HEK293 (cell line): ENCODE measurements around the gene NRG2.

Experiments
- CTCF ChIA-PET: fragments of 350-600 bp; formaldehyde crosslinking; extraction: SDS; loops from one replicate; lab custom pipeline; 2021; ENCODE audit warnings: antibody characterized with exemption; lab: Yijun Ruan, JAX
- POLR2A ChIA-PET: fragments of 300-600 bp; formaldehyde crosslinking; extraction: SDS; loops from one replicate; lab custom pipeline; 2020; ENCODE audit warnings: antibody characterized with exemption, inconsistent platforms; lab: Yijun Ruan, JAX
- H3K27ac ChIP-seq: fragments of 200-500 bp; sonication (Bioruptor generic); 2 replicates; pipeline ENCODE4 v1.5.1; 2014; ENCODE audit warnings: low read depth, low read length, control low read depth, inconsistent platforms; ENCODE audit errors: extremely low read depth
- H3K36me3 ChIP-seq, 2 experiments: fragments of 200-500 bp in 1 of 2; sonication (Bioruptor generic) in 1 of 2; 1 replicate in 1 of 2; 2 replicates in 1 of 2; pipeline ENCODE4 v1.5.1; 2014 to 2017; ENCODE audit warnings: inconsistent platforms in 2 of 2, low read length in 2 of 2; ENCODE audit not compliant: control insufficient read depth in 2 of 2, insufficient read depth in 1 of 2
- H3K4me1 ChIP-seq: fragments of 200-500 bp; sonication (Bioruptor generic); 2 replicates; pipeline ENCODE4 v1.5.1; 2014; ENCODE audit warnings: mild to moderate bottlenecking, low read length, inconsistent platforms; ENCODE audit not compliant: control insufficient read depth, insufficient read depth
- H3K4me3 ChIP-seq: 2 replicates; pipeline ENCODE4 v1.5.1; 2011; ENCODE audit warnings: low read depth, mild to moderate bottlenecking, control low read depth, low read length, moderate library complexity
- H3K9me3 ChIP-seq: fragments of 200-500 bp; sonication (Bioruptor generic); 2 replicates; pipeline ENCODE4 v1.5.1; 2014; ENCODE audit warnings: low read depth, low read length, inconsistent platforms; ENCODE audit not compliant: control insufficient read depth, insufficient read depth
- EGR2 ChIP-seq: fragments of 450-650 bp; formaldehyde crosslinking; IDR thresholded peaks from 2 replicates; pipeline ENCODE4 v1.5.1; 2016; ENCODE audit warnings: low read depth, missing biosample characterization, missing genetic modification characterization
- KLF16 ChIP-seq: fragments of 450-650 bp; formaldehyde crosslinking; IDR thresholded peaks from 2 replicates; pipeline ENCODE4 v1.5.1; 2017; ENCODE audit warnings: missing biosample characterization, missing genetic modification characterization
- KLF17 ChIP-seq: fragments of 450-650 bp; formaldehyde crosslinking; IDR thresholded peaks from 2 replicates; pipeline ENCODE4 v1.5.1; 2016; ENCODE audit warnings: missing biosample characterization, missing genetic modification characterization
- PRDM1 ChIP-seq: fragments of 450-650 bp; formaldehyde crosslinking; IDR thresholded peaks from 2 replicates; pipeline ENCODE4; 2016; ENCODE audit warnings: missing biosample characterization, missing genetic modification characterization
- PRDM10 ChIP-seq: fragments of 450-650 bp; formaldehyde crosslinking; IDR thresholded peaks from 2 replicates; pipeline ENCODE4 v1.5.1; 2016; ENCODE audit warnings: missing biosample characterization, missing genetic modification characterization
- PRDM2 ChIP-seq: fragments of 450-650 bp; formaldehyde crosslinking; IDR thresholded peaks from 2 replicates; pipeline ENCODE4 v1.5.1; 2016; ENCODE audit warnings: missing biosample characterization, missing genetic modification characterization, borderline replicate concordance
- SCRT1 ChIP-seq: fragments of 450-650 bp; formaldehyde crosslinking; IDR thresholded peaks from 2 replicates; pipeline ENCODE4 v1.5.1; 2016; ENCODE audit warnings: missing biosample characterization, missing genetic modification characterization, borderline replicate concordance
- YY1 ChIP-seq: fragments of 450-650 bp; formaldehyde crosslinking; IDR thresholded peaks from 2 replicates; pipeline ENCODE4 v1.5.1; 2018; ENCODE audit warnings: missing biosample characterization, missing genetic modification characterization
- ZFHX2 ChIP-seq: fragments of 450-650 bp; formaldehyde crosslinking; conservative IDR thresholded peaks from 2 replicates; pipeline ENCODE4 v1.5.1; 2016; ENCODE audit warnings: missing biosample characterization, missing genetic modification characterization
- ZIC2 ChIP-seq: fragments of 450-650 bp; formaldehyde crosslinking; IDR thresholded peaks from 2 replicates; pipeline ENCODE4 v1.5.1; 2016; ENCODE audit warnings: missing biosample characterization, missing genetic modification characterization
- ZNF248 ChIP-seq: fragments of 450-650 bp; formaldehyde crosslinking; IDR thresholded peaks from 2 replicates; pipeline ENCODE4 v1.5.1; 2017; ENCODE audit warnings: missing biosample characterization, missing genetic modification characterization
- ZNF514 ChIP-seq: fragments of 450-650 bp; formaldehyde crosslinking; IDR thresholded peaks from 2 replicates; pipeline ENCODE4 v1.5.1; 2016; ENCODE audit warnings: missing biosample characterization, missing genetic modification characterization
- ZNF585B ChIP-seq: fragments of 450-650 bp; formaldehyde crosslinking; IDR thresholded peaks from 2 replicates; pipeline ENCODE4 v1.5.1; 2016; ENCODE audit warnings: missing biosample characterization, missing genetic modification characterization
- ZNF707 ChIP-seq: fragments of 450-650 bp; formaldehyde crosslinking; IDR thresholded peaks from 2 replicates; pipeline ENCODE4 v1.5.1; 2016; ENCODE audit warnings: missing biosample characterization, missing genetic modification characterization
- ZNF747 ChIP-seq: fragments of 450-650 bp; formaldehyde crosslinking; IDR thresholded peaks from 2 replicates; pipeline ENCODE4 v1.5.1; 2016; ENCODE audit warnings: missing biosample characterization, missing genetic modification characterization
- ZSCAN18 ChIP-seq: fragments of 450-650 bp; formaldehyde crosslinking; IDR thresholded peaks from 2 replicates; pipeline ENCODE4 v1.5.1; 2016; ENCODE audit warnings: missing biosample characterization, missing genetic modification characterization

NRG2 gene

GRCh38 chr5:139886213-139886612, 156.9 kb downstream of the NRG2 start (continued):
- TF ChIP-seq KLF17 (tag by site-specific recombination) (no peak), ZNF248 (tag by site-specific recombination) (no peak), KLF16 (tag by site-specific recombination) (no peak), ZSCAN18 (no peak), ZNF707 (tag by site-specific recombination) (no peak)

- Histone ChIP-seq H3K36me3 (no peaks in the 10 kb centered on the region; a peak in 1 of 3 replicates), H3K4me1 (peaks cover 2% of the 10 kb centered on the region; the same call in 1 of the 2 replicates), H3K9me3 (no peaks in the 10 kb centered on the region), H3K4me3 (no peak overlapping the region), H3K27ac (no peak overlapping the region)
- peak; percentile 36; the same call in 1 of the 2 replicates for TF ChIP-seq PRDM10 (tag by site-specific recombination)
- TF ChIP-seq ZNF707 (tag by site-specific recombination) = no peak
- ChIA-PET POLR2A (no interaction called here), CTCF (interaction anchor here (1.0 kb wide), 1 partner anchor 83 kb away, joined by 4 read pairs; no protein-coding TSS in a partner anchor)
Measured at GRCh38 chr5:139885857-139886208, 157.3 kb downstream of the NRG2 start.

GRCh38 chr5:139885172-139885856, 157.8 kb downstream of the NRG2 start:
- no peaks in the 10 kb centered on the region; a peak in 1 of 3 replicates for H3K36me3 ChIP-seq
- no peak overlapping the region for H3K27ac ChIP-seq
- H3K9me3 ChIP-seq = no peaks in the 10 kb centered on the region
- no peak overlapping the region for H3K4me3 ChIP-seq
- CTCF ChIA-PET = interaction anchor here (0.7 to 1.7 kb wide), 3 partner anchors 83 to 120 kb away, joined by 3 to 6 read pairs (median 3); no protein-coding TSS in a partner anchor
- POLR2A ChIA-PET = no interaction called here
- H3K4me1 ChIP-seq = peaks cover 7% of the 10 kb centered on the region
- TF ChIP-seq ZFHX2 (tag by site-specific recombination) = peak; percentile 72
- TF ChIP-seq ZIC2 (tag by site-specific recombination) = no peak
- no peak for TF ChIP-seq ZNF585B
- TF ChIP-seq YY1 = no peak
- TF ChIP-seq EGR2 = peak; percentile 84
- TF ChIP-seq PRDM2 (tag by site-specific recombination) = no peak
- TF ChIP-seq PRDM1 (tag by site-specific recombination) = peak; percentile 56; the same call in 1 of the 2 replicates
- no peak for TF ChIP-seq SCRT1 (tag by site-specific recombination)
- TF ChIP-seq ZNF747 (tag by site-specific recombination) = no peak
- TF ChIP-seq ZNF514 (tag by site-specific recombination) = no peak
